Measurements from ENCODE around the gene EDDM13.

DNA sequence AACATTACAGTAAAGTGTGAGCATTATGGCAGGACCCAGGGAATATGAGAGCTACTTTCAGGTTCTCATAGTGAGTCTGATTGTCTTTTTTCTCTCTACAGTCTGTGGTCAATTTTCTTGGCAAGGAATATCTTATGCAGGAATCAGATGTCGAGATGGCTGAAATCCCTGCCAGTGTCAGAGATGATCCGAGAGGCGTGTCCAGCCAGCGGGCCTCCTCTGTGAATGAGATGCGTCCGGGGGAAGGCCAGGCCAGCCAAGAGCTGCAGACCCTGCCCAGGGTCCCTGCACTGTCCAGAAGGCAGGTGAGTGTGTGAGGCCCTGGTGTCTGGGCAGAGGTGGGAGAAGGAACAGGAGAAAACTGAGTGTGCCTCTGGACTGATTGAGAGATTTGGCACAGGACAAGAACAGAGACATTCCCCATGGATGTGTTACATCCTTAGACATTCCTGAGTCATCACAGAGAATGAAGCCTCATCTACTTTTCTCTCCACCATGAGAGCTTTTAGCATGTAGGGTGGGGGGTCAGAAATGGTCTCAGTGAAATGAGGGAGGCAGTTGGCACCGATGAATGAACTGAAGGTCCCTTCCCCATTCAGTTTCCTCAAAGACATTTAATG, 27.3 kb upstream of the EDDM13 start:
- TF ChIP-seq POLR2A (IDR thresholded peaks at IDR 0.05; ENCODE audit: low read depth, low read length) = no peak
- no peak for TF ChIP-seq POLR2AphosphoS5 (IDR thresholded peaks at IDR 0.05; ENCODE audit: low read depth, low read length)
- TF ChIP-seq TAF1 (IDR thresholded peaks at IDR 0.05; ENCODE audit: borderline replicate concordance, low read depth, low read length) = no peak

All from GM12892 (cell line).